Liver (tissue), 9 donors: ENCODE measurements around the gene PAQR7. TPM values are rescaled to one million over a fixed set of nuclear protein-coding genes. Genes with fewer than 3 reads are reported as not detected.

Experiments
- DNase-seq: peaks from one replicate; pipeline ENCODE4 v3.0.0-alpha.2; 2017; ENCODE audit warnings: low spot score
- H3K27ac ChIP-seq, 2 donors: one replicate each; pipeline ENCODE4 v1.7.0; 2013; ENCODE audit warnings: inconsistent platforms in 2 of 2, low read length in 2 of 2, control low read depth in 1 of 2, low read depth in 1 of 2, mild to moderate bottlenecking in 1 of 2
- H3K27me3 ChIP-seq, 4 donors: one replicate each; pipeline versions ENCODE4 v1.6.1 to v1.7.0; 2013; ENCODE audit warnings: low read length in 3 of 4, inconsistent platforms in 1 of 4, mild to moderate bottlenecking in 1 of 4, moderate library complexity in 1 of 4; ENCODE audit not compliant: control insufficient read depth in 4 of 4, insufficient read depth in 4 of 4
- H3K36me3 ChIP-seq, 4 donors: one replicate each; pipeline versions ENCODE4 v1.6.1 to v1.7.0; 2013; ENCODE audit warnings: low read length in 3 of 4, mild to moderate bottlenecking in 3 of 4, low read depth in 1 of 4, moderate library complexity in 1 of 4; ENCODE audit not compliant: control insufficient read depth in 4 of 4, insufficient read depth in 3 of 4
- H3K4me1 ChIP-seq, 4 donors: one replicate each; pipeline versions ENCODE4 v1.6.1 to v1.7.0; 2013; ENCODE audit warnings: low read length in 3 of 4, mild to moderate bottlenecking in 3 of 4, moderate library complexity in 1 of 4; ENCODE audit not compliant: control insufficient read depth in 4 of 4, insufficient read depth in 4 of 4
- H3K4me3 ChIP-seq, 3 donors: one replicate each; pipeline versions ENCODE4 v1.6.1 to v1.7.0; 2013; ENCODE audit warnings: low read length in 3 of 3, control low read depth in 1 of 3, low read depth in 1 of 3, mild to moderate bottlenecking in 1 of 3
- H3K9ac ChIP-seq, 2 donors: one replicate each; pipeline ENCODE4 v1.7.0; 2013; ENCODE audit warnings: low read length in 2 of 2, mild to moderate bottlenecking in 2 of 2, moderate library complexity in 2 of 2, control low read depth in 1 of 2, low read depth in 1 of 2
- H3K9me3 ChIP-seq, 4 donors: one replicate each; pipeline versions ENCODE4 v1.6.1 to v1.7.0; 2013; ENCODE audit warnings: low read length in 3 of 4; ENCODE audit not compliant: control insufficient read depth in 4 of 4
- EGR1 ChIP-seq, 2 donors: IDR thresholded peaks; 2 replicates each; pipeline ENCODE4 v1.6.1; 2016 to 2018; ENCODE audit warnings: antibody characterized with exemption in 2 of 2, low read depth in 2 of 2
- FOXA1 ChIP-seq: IDR thresholded peaks from 2 replicates; pipeline ENCODE4 v1.6.1; 2016; ENCODE audit warnings: antibody characterized with exemption
- FOXA2 ChIP-seq: IDR thresholded peaks from 2 replicates; pipeline ENCODE4 v1.6.1; 2016; ENCODE audit warnings: antibody characterized with exemption
- GABPA ChIP-seq, 2 donors: IDR thresholded peaks in 1 of 2; conservative IDR thresholded peaks in 1 of 2; 2 replicates each; pipeline ENCODE4 v1.6.1; 2016; ENCODE audit warnings: antibody characterized with exemption in 2 of 2, mild to moderate bottlenecking in 1 of 2, moderate library complexity in 1 of 2
- HNF4A ChIP-seq, 2 donors: conservative IDR thresholded peaks; 2 replicates each; pipeline ENCODE4 v1.6.1; 2016; ENCODE audit warnings: antibody characterized with exemption in 2 of 2, mild to moderate bottlenecking in 2 of 2
- HNF4G ChIP-seq: IDR thresholded peaks from 2 replicates; pipeline ENCODE4 v1.6.1; 2016; ENCODE audit warnings: antibody characterized with exemption
- JUND ChIP-seq, 2 donors: IDR thresholded peaks; 2 replicates each; pipeline ENCODE4 v1.6.1; 2016; ENCODE audit warnings: antibody characterized with exemption in 2 of 2
- NR2F2 ChIP-seq: IDR thresholded peaks from 2 replicates; pipeline ENCODE4 v1.6.1; 2016; ENCODE audit warnings: antibody characterized with exemption
- RXRA ChIP-seq, 2 donors: IDR thresholded peaks; 2 replicates each; pipeline ENCODE4 v1.6.1; 2017 to 2018; ENCODE audit warnings: antibody characterized with exemption in 2 of 2, mild to moderate bottlenecking in 1 of 2
- SP1 ChIP-seq: IDR thresholded peaks from 2 replicates; pipeline ENCODE4 v1.6.1; 2018; ENCODE audit warnings: antibody characterized with exemption, mild to moderate bottlenecking
- YY1 ChIP-seq: IDR thresholded peaks from 2 replicates; pipeline ENCODE4 v1.6.1; 2016; ENCODE audit warnings: antibody characterized with exemption, mild to moderate bottlenecking
- WGBS: extraction: QIAGEN DNeasy Blood & Tissue Kit; methylation state at CpG from one replicate; pipeline ENCODE4 v1.1.7; 2013; 5-methylcytosine and 5-hydroxymethylcytosine counted together
- polyA plus RNA-seq, 2 donors: library from polyadenylated mRNA; stranded (reverse) in 1 of 2; unstranded in 1 of 2; fragments of 200-250 nt in 1 of 2; fragments of >200 nt in 1 of 2; fragmentation: Nextera tagmentation in 1 of 2; extraction: Ambion mirVana in 1 of 2; gene quantifications; one replicate each; pipeline versions ENCODE4 v1.2.1 to v1.2.3, GENCODE V29; 2013 to 2015
- total RNA-seq, 2 donors: library from RNA; depleted of rRNA; stranded (reverse); fragments of >200 nt; gene quantifications; one replicate each; pipeline ENCODE4 v1.2.3, GENCODE V29; 2014
- TF ChIP-seq, protein P1 (sequence below): fragments of 150-350 bp; IDR thresholded peaks from 2 replicates; pipeline ENCODE4 v1.5.1; 2017; ENCODE audit warnings: improper control_type of control experiment, low read depth, low read length; ENCODE audit not compliant: missing input control
- TF ChIP-seq, protein P2 (sequence below): IDR thresholded peaks from 2 replicates; pipeline ENCODE4 v1.6.1; 2016; ENCODE audit warnings: antibody characterized with exemption
- TF ChIP-seq, protein P3 (sequence below): IDR thresholded peaks from 2 replicates; pipeline ENCODE4 v1.6.1; 2016; ENCODE audit warnings: antibody characterized with exemption
- donor health status: healthy.
- donor health status: healthy.
- donor health status: healthy.
- donor health status: healthy.
- donor health status: healthy.

Gene PAQR7
- total and polyA plus RNA-seq, 4 donors: 1.5 to 9.0 (median 1.8) TPM

DNA sequence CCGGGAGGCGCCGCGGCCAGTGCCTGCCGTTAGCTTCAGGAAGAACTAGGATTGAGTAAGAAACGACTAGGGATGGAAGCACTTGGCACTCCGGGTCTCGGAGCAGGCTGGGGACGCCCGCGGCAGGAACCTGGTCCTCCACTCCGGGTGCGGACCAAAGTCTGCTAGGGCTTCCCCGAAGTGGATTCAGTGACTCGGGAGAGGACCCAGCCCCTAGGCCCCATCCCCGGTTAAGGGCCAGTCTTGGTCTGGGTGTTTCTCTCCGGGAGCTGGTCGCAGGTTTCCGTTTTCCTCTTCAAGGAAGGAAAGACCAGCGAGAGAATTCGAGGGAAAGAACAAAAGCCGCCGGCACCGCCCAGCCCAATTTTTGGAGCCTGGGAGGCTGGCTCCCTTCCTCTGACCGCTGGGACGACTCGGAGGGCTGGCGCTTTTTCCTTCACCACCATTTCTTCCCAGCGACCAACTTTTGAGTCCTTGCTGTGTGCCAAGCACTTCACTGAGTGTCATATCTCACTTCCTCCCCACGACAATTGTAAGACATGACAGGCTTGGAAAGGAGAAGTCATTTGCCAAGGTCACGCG lies 47.6 kb upstream of the PAQR7 start:
- H3K27me3 ChIP-seq: no peaks in the 10 kb centered on the region
- no peaks in the 10 kb centered on the region for H3K9me3 ChIP-seq
- peak overlapping the region; percentile 17 to 18 for H3K9ac ChIP-seq
- no peaks in the 10 kb centered on the region for H3K36me3 ChIP-seq
- TF ChIP-seq RXRA (IDR thresholded peaks at IDR 0.05): no peak
- TF ChIP-seq, protein P1, sequence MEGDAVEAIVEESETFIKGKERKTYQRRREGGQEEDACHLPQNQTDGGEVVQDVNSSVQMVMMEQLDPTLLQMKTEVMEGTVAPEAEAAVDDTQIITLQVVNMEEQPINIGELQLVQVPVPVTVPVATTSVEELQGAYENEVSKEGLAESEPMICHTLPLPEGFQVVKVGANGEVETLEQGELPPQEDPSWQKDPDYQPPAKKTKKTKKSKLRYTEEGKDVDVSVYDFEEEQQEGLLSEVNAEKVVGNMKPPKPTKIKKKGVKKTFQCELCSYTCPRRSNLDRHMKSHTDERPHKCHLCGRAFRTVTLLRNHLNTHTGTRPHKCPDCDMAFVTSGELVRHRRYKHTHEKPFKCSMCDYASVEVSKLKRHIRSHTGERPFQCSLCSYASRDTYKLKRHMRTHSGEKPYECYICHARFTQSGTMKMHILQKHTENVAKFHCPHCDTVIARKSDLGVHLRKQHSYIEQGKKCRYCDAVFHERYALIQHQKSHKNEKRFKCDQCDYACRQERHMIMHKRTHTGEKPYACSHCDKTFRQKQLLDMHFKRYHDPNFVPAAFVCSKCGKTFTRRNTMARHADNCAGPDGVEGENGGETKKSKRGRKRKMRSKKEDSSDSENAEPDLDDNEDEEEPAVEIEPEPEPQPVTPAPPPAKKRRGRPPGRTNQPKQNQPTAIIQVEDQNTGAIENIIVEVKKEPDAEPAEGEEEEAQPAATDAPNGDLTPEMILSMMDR: no peak
- TF ChIP-seq SP1: no peak
- TF ChIP-seq FOXA2: no peak
- TF ChIP-seq HNF4G: no peak
- no peak for TF ChIP-seq FOXA1
- no peak for TF ChIP-seq YY1
- no peak for TF ChIP-seq NR2F2
- H3K4me3 ChIP-seq: peak overlapping the region; percentile 41 to 49 (median 45)
- peak; percentile 41 for DNase-seq
- H3K27ac ChIP-seq: no peak overlapping the region
- WGBS: 3% methylated on average over 32 of the region's 32 CpGs
- peaks cover 2 to 17% (median 13%) of the 10 kb centered on the region in 4 donors for H3K4me1 ChIP-seq

DNA sequence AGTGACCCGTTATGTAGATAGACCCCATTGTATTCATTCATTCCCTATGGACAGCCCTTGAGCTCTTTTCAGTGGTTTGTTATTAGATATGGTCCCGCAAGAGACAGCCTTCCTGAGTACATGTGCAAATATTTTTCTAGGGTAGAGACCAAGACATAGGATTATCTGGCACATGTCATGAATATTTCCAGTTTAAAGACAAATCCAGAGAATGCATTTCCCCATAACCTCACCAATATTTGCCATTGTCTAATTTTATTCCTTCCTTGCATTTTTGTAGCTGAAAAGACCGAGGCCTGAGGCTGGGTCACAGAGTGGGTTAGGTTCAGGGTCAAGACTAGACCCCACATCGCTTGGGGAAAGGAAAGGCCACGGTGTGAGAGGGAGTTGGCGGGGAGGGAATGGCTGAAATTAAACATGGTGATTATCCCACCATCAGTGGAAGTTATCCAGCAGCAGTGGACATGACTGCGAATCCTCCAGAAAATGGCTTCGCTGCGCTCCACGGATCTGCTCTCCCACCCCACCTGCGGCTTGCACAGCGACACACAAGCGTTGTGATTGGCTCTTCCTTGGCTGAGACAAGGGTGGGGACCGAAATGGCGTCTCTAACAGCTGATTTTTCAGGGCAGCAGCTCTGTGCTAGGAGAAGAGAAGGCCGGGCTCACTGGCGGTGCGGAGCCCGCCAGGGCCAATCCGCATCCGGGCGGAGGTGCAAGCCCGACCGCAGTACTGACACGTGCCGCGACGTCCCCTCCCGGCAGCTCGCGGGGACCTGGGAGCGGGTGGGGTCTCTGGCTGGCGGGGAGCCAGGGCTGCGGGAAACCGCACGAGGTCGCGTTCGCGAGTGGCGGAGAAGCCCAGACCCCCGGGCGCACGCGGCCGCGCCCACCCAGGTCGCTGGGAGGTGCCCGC lies 46.8 kb upstream of the PAQR7 start:
- WGBS: 14% methylated on average over 49 of the region's 49 CpGs
- H3K9ac ChIP-seq: peak overlapping the region in 1 of 2 donors; percentile 17
- H3K4me3 ChIP-seq: peak overlapping the region; percentile 11 to 49 (median 45)

DNA sequence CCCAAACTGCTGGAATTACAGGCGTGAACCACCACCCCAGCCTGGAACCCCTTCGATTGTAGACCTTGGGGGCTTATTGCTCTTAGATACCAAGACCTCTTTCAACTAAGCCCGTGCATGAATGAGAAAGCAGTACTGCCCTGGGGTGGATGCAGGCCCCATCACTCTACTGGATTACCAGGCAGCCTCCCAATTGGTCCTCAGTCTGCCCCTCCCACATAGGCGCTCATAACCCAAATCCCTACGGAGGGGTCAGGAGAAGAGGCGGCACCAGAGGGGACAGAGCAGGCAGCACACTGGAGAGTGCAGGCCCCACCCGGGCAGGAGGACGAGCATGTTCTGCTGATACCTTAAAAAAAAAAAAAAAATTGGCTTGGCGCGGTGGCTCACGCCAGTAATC lies 43.1 kb upstream of the PAQR7 start:
- Histone ChIP-seq H3K27me3 (no peaks in the 10 kb centered on the region), H3K27ac (no peak overlapping the region), H3K4me1 (peaks cover 2 to 13% (median 11%) of the 10 kb centered on the region in 4 donors), H3K9me3 (no peaks in the 10 kb centered on the region), H3K9ac (no peak overlapping the region), H3K4me3 (no peak overlapping the region), H3K36me3 (no peaks in the 10 kb centered on the region)
- TF ChIP-seq FOXA2: no peak
- TF ChIP-seq EGR1 (IDR thresholded peaks at IDR 0.05; ENCODE audit: low read depth in 2 of 2): no peak
- TF ChIP-seq GABPA (IDR thresholded peaks at IDR 0.05 in 1 of 2, conservative IDR thresholded peaks at IDR 0.05 in 1 of 2): no peak
- no peak for TF ChIP-seq JUND (IDR thresholded peaks at IDR 0.05)
- TF ChIP-seq HNF4A (conservative IDR thresholded peaks at IDR 0.05): no peak
- TF ChIP-seq RXRA (IDR thresholded peaks at IDR 0.05): no peak
- TF ChIP-seq, protein P2, sequence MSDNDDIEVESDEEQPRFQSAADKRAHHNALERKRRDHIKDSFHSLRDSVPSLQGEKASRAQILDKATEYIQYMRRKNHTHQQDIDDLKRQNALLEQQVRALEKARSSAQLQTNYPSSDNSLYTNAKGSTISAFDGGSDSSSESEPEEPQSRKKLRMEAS: no peak
- TF ChIP-seq FOXA1: no peak
- no peak for DNase-seq
- WGBS: 87% methylated on average over 11 of the region's 11 CpGs

More for the DNA sequence above, 46.8 kb upstream of the PAQR7 start:
- DNase-seq: peak; percentile 41
- Histone ChIP-seq H3K27me3 (no peaks in the 10 kb centered on the region), H3K27ac (no peak overlapping the region), H3K4me1 (peaks cover 2 to 17% (median 13%) of the 10 kb centered on the region in 4 donors), H3K36me3 (no peaks in the 10 kb centered on the region), H3K9me3 (no peaks in the 10 kb centered on the region)
- no peak for TF ChIP-seq JUND (IDR thresholded peaks at IDR 0.05)
- TF ChIP-seq, protein P3, sequence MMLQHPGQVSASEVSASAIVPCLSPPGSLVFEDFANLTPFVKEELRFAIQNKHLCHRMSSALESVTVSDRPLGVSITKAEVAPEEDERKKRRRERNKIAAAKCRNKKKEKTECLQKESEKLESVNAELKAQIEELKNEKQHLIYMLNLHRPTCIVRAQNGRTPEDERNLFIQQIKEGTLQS: no peak
- peak; percentile 29 for TF ChIP-seq YY1
